HG02623 (cell line): ENCODE results near the gene ATXN7L1.
"Not testable (repeated sequence)": the region's sequence is repeated elsewhere in the genome, so short reads cannot be mapped to it uniquely, and the experiment has no call there.

Experiments used
- ATAC-seq: cut with Tn5 transposase; IDR thresholded peaks from one replicate; pipeline ENCODE4 v1.9.1; 2021; ENCODE audit warnings: moderate library complexity; ENCODE audit not compliant: unreplicated experiment

Gene ATXN7L1

DNA sequence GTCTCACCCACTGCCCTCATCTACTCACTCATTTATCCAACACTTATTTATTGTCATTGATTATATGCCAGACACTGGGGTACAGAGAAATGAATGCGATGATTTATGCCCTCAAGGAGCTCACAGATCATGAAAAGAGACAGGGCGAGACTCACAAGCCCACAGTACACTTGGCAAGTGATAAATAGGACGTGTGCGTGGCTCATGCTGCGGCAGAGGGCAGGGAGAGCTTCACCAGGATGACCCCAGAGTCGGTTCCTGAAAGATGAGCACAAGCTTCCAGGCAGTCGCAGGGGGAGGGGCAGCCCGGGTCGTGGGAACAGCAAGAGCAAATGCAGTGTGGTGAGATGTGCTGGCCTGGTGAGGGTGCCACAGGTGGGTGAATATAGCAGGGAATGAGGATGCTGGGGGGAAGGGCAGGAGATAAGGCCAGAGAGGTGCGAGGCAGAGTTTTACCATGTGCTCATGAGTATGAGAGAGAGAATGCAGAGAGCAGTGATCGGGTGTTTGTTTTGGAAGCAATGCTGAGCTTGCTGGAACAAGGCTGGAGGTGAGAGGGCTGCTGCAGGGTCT is 70.9 kb downstream of the ATXN7L1 start:
- no peak for ATAC-seq

GRCh38 chr7:105803429-105803736 is 73.0 kb downstream of the ATXN7L1 start:
- no peak for ATAC-seq

DNA sequence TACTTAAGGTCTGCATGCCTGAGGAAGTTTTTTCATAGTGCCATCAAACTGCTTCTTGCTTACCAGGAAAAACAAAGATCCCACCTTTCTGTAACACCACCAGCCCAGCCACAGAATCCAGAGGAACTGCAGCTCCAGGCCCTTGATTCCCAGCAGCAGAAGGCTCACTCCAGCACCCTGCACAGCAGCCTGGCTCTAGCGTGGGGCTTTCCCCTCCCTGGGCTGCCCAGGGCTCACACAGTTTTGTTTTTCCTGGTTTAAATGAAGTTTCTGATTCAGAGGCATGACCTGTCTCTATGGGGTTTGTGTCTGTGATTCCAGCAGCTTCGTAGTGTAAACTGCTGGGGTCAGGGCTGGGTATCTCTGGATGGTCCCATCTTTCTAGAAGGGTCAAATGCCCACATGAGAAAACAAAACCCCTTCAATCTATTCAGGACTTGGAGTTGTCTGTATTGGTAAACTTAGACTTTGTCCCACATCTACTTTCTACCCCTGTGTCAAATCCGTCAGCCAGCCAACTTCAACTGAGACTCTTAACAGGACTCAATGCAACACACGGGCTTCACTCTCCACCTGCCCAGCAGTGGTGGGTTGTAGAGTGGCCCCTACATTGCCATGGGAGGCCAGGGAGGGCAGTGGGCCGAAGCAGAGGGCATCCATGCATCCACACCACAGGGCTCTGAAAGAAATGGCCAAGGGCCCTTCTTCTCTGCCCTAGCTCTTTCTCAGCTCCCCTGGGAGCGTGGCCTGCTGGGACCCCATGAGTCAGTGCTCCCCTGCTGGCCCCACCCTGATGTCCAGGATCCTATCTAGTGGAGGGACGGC is 73.6 kb downstream of the ATXN7L1 start:
- no peak for ATAC-seq

GRCh38 chr7:105800849-105801534 is 75.4 kb downstream of the ATXN7L1 start:
- ATAC-seq, result no peak

- no peak for ATAC-seq
These were observed 76.0 kb downstream of the ATXN7L1 start for GRCh38 chr7:105800442-105800841.

DNA sequence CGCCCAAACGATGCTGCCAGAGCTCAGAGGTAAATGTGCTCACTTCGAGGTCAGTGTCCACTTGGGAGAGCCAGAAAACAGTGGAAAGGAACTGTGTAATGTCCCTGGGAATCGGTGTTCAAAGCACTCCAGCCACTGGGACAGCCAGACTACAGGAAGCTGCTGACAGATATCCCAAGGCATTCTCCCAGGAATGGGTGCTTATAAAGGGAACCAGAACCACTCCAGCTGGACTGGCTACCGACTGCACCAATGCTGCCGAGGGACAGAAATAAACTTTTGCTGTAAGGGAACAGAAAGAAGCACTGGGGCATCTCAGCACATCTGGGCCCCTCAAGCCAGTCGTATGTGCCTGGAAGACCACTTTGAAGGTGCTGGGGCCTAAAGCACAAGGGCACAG is 76.7 kb downstream of the ATXN7L1 start:
- no peak for ATAC-seq

DNA sequence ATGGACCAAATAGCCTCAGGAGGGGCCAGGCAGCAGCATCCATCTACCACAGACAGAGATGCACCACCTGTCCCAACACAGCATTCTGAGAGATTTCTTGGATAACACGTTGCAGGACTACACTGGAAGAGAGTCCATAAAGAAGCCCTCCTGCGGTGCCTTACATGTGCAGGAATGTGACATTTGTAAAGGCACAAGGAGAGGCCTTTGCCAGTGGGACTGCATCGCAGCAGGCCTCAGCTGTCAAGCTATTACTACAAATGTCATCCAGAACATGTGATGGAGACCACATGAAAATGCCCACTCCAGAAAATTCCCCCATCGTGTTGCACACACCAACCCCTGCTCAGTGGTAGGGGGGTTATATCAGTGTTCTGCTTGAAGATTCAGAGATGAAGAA is 77.4 kb downstream of the ATXN7L1 start:
- ATAC-seq, result no peak

DNA sequence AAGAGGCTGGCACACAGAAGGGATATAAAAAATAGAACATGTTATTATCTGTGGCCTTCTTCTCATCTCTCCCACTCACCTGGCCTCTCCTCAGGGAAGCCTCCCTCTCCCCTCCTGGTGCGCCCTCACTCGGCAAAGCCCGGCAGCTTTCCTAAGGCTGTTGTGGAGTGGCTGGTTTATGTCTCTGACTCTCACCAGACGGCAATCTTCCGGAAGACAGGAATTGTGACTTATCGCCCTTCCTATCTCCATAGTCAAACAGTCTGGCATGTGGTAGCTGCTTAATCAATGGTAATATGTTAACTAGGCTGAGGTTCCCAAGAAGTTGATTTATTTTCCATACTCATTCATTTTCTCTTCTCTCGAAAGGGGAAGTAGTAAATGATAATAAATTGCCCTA is 78.7 kb downstream of the ATXN7L1 start:
- ATAC-seq, result no peak

DNA sequence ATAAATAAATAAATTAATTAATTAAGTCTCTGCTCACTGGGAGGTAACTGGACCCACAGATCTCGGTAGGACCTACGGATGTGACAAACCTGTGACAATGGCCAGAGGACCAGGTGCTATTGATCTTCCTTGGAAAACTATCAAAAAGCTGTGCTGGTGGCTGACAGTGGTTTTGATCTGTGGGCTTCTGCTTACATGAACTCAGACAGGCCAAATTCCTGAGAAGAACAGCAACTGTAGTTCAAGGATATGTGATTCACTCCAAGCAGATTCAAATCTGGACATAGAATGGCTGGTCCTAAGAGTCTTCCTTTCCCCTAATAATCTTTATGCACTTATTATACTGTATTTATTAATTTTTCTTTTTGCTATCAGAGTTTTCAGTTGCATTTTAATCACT is 80.0 kb downstream of the ATXN7L1 start:
- ATAC-seq, result no peak

GRCh38 chr7:105794741-105795729 is 81.4 kb downstream of the ATXN7L1 start:
- ATAC-seq, result no peak

- no peak for ATAC-seq
These were observed 83.7 kb downstream of the ATXN7L1 start for GRCh38 chr7:105792488-105793370.

DNA sequence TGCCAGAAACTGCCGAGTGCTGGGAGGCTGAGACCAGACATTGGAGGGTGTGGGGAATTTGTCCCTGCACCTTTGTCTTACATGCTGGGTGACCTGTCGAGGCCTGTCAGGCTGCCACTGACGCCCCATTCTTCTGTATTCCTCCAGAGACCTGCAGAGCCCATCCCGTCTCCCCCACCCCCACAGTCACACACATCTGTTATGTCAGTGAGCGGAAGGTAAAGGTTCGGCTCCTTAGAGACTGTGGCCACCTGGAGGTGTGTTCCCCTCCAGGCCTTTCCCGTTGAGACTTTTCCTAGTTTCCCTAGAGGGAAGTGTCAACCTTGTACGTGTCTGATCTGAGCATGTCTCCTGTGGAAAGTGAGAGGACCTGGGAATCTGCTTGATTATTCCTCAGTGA is 84.5 kb downstream of the ATXN7L1 start:
- no peak for ATAC-seq

DNA sequence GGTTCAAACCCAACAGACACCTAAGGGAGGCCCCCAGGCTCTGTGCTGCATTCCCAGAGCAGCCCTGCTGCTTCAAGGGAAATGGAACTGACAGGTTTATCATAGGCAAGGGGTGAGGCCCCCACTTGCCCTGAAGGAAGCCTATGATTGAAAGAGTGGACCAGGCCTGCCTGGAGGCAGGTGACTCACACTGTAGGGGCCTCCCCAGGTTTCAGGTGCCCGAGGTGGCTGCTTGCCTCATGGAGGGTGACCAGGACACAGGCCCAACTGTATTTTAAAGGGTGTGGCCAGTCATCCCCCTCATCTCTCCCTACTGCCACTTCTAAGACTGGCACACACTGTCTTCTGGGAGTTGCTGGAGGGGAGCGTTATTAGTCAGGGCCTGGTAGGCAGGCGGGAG is 85.4 kb downstream of the ATXN7L1 start:
- ATAC-seq, result no peak

- ATAC-seq, result not testable (repeated sequence)
These were observed 85.9 kb downstream of the ATXN7L1 start for GRCh38 chr7:105790452-105790851.

- ATAC-seq, result no peak
These were observed 87.5 kb downstream of the ATXN7L1 start for GRCh38 chr7:105788816-105789349.

DNA sequence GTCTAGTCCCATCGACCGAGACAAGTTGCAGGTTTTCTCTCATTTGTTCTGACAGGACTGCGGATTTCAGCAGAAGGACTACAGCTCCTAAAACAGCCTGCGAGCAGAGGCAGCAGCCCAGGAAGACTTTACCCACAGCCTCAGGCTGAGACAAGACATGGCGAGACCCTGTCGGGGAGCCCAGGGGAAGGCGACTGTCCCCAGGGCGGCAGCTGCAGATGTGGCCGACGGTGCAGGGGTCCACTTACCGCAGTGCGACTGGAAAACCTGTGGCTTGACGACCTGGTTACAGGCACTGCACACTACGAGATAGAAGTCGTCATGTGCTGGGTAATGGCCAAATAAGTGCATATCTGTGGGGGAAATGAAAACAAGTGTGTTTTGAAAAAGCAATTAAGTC is 88.0 kb downstream of the ATXN7L1 start:
- ATAC-seq, result no peak

DNA sequence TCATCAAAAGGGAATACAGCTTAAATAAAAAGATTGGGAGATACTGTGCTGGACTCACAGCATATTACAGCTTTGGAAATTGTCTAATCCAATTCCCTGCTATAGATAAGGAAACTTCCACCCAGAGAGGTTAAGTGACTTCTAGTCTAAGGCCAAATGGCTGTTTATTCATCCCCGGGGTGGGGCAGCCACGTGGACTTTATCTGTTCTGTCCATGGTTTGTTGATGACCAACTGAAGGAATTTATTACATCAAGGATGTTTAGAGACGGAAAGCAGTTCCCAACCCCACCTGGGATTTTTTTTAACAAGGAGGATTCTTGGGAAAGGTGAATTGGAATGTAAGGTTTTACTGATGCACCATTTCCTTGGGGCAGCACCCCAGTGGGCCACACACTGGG is 88.6 kb downstream of the ATXN7L1 start:
- ATAC-seq, result no peak

DNA sequence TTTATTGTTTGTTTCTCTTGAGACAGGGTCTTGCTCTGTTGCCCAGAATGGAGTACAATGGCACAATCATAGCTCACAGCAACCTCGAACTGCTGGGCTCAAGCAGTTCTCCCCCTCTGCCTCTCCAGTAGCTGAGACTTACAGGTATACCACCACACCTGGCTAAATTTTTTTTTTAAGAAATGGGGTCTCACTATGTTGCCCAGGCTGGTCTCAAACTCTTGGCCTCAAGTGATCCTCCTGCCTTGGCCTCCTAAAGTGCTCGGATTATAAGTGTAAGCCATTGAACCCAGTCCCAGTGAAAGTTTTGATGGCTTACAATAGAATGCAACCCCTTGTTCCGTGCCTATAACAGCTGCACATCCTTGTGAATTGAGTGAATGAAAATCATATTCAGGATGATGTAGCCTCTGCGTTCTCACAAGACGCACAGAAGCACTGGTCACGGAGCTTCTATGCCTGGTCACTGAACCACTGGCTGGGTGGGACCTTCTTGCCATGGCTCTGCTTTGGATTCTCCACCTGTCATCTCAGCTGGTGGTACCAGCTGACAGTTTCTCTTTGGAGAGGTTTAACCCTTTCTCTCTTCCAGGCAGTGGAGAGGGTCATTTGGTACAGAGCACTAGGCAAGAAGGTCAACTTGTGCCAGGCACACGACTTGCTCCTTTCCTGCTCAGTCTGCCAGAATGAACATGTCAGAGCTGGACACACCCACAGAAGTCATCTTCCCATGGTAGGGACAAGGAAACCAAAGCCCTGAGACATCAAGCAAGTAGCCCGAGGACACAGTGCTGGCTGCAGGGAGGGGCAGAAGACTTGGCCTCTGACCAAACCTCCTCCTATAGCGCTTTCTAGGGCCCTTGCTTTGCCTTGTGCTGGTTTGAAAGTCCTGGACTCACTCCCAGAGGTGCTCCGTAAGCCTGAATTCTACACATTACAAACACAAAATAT is 89.6 kb downstream of the ATXN7L1 start:
- ATAC-seq, result no peak
